Measurements from ENCODE around the gene FOXG1.

The FOXG1 gene

GRCh38 chr14:28766469-28766955, at the start of gene FOXG1:
FOXG1 (plus strand) TSS chr14:28766787; CDS start chr14:28767280, 493 bp downstream.
- DNase-seq, result no peak

GRCh38 chr14:28719130-28719529, 47.5 kb upstream of the FOXG1 start:
- no peak for DNase-seq

GRCh38 chr14:28731358-28731757, 35.2 kb upstream of the FOXG1 start:
- DNase-seq, result no peak

- no peak for DNase-seq
These were observed 24.3 kb upstream of the FOXG1 start for GRCh38 chr14:28742171-28742846.

- DNase-seq, result no peak
These were observed 22.5 kb upstream of the FOXG1 start for GRCh38 chr14:28744126-28744525.

GRCh38 chr14:28745176-28745575, 21.4 kb upstream of the FOXG1 start:
- DNase-seq, result no peak

GRCh38 chr14:28746247-28746646, 20.3 kb upstream of the FOXG1 start:
- no peak for DNase-seq

- no peak for DNase-seq
These were observed 15.0 kb upstream of the FOXG1 start for GRCh38 chr14:28751467-28752058.

GRCh38 chr14:28754209-28754985, 12.2 kb upstream of the FOXG1 start:
- DNase-seq, result no peak

GRCh38 chr14:28755198-28755815, 11.3 kb upstream of the FOXG1 start:
- no peak for DNase-seq

GRCh38 chr14:28755884-28756268, 10.7 kb upstream of the FOXG1 start:
- no peak for DNase-seq

GRCh38 chr14:28756269-28756883, 10.2 kb upstream of the FOXG1 start:
- DNase-seq, result no peak

- DNase-seq, result no peak
These were observed 9.6 kb upstream of the FOXG1 start for GRCh38 chr14:28756884-28757570.

GRCh38 chr14:28757786-28758185, 8.8 kb upstream of the FOXG1 start:
- DNase-seq, result no peak

- no peak for DNase-seq
These were observed 8.2 kb upstream of the FOXG1 start for GRCh38 chr14:28758253-28758884.

- no peak for DNase-seq
These were observed 7.5 kb upstream of the FOXG1 start for GRCh38 chr14:28758885-28759652.

- no peak for DNase-seq
These were observed 6.8 kb upstream of the FOXG1 start for GRCh38 chr14:28759653-28760313.

- no peak for DNase-seq
These were observed 6.1 kb upstream of the FOXG1 start for GRCh38 chr14:28760431-28760996.

GRCh38 chr14:28761438-28762291, 4.9 kb upstream of the FOXG1 start:
- no peak for DNase-seq
